ENCODE measurements around the gene CDR2. TPM values are rescaled to one million over a fixed set of nuclear protein-coding genes. Genes with fewer than 3 reads are reported as not detected.
A peak's percentile ranks its signal among the peaks of the same experiment; 100 is the strongest.

CDR2 gene
- total and polyA plus RNA-seq, 9 of the 15 experiments (the other 6 are each of a cell fraction or from before 2014, with no cell fraction given) = 4.6 to 30.3 (median 19.9) TPM

GRCh38 chr16:22316411-22316811, 58.0 kb downstream of the CDR2 start:
- Histone ChIP-seq H3K9me3 (replicated peaks; ENCODE audit: control insufficient read depth, insufficient read depth, low read depth, low read length) (no peaks in the 10 kb centered on the region), H3K4me3 (no peak overlapping the region), H4K20me1 (replicated peaks; ENCODE audit: control insufficient read depth, insufficient read depth, low read length) (peaks cover 16% of the 10 kb centered on the region; the same call in 1 of the 2 replicates), H3K4me2 (ENCODE audit: insufficient read depth, low read length) (no peak overlapping the region), H3K9me1 (ENCODE audit: control insufficient read depth, insufficient read depth, low read length) (no peaks in the 10 kb centered on the region), H3K27ac (ENCODE audit: extremely low read depth, low read depth, low read length) (no peak overlapping the region), H3K27me3 (ENCODE audit: control insufficient read depth in 2 of 2, insufficient read depth in 2 of 2, low read length in 2 of 2) (no peaks in the 10 kb centered on the region), H3K36me3 (ENCODE audit: control insufficient read depth, insufficient read depth, low read length) (peaks cover 95% of the 10 kb centered on the region), H3K9ac (ENCODE audit: insufficient read depth in 1 of 2, low read depth in 2 of 2, low read length in 2 of 2) (peak overlapping the region in 1 of 2 experiments; percentile 46; a peak in 1 of 4 replicates), H2AFZ (ENCODE audit: low read depth, low read length) (no peak overlapping the region), H3K4me1 (replicated peaks in 1 of 2; ENCODE audit: control insufficient read depth in 2 of 2, insufficient read depth in 2 of 2, low read length in 2 of 2) (peaks cover 3 to 14% of the 10 kb centered on the region in 2 experiments; a peak in 4 of 5 replicates), H3K79me2 (ENCODE audit: control insufficient read depth, insufficient read depth, low read length) (peaks cover 6% of the 10 kb centered on the region)
- no peak for FAIRE-seq
- ChIA-PET POLR2A (no interaction called here), CTCF (ENCODE audit: low intra/inter-chr PET ratio) (no interaction called here)
- in situ Hi-C loops (cut with MboI) = loop anchor here (10.0 kb wide), 1 partner anchor 1162 kb away; the partner anchor contains the start of genes DNAH3 and LDAF1
- BruUV-seq (replicated peaks) = no TSS peak
- DNase-seq (ENCODE audit: extremely low read depth in 1 of 4, low spot score in 3 of 4) = peak in 1 of 4 experiments; percentile 20
- WGBS (ENCODE audit: insufficient coverage, low coverage, missing lambda C conversion rate) = 88% methylated on average over 7 of the region's 9 CpGs
- ATAC-seq = no peak
- TF ChIP-seq RBFOX2 (IDR thresholded peaks at IDR 0.05; ENCODE audit: low read depth, low read length) = peak; percentile 41; the same call in 1 of the 2 replicates
- TF ChIP-seq IRF2 (CRISPR knock-in tag; IDR thresholded peaks at IDR 0.05) = no peak
- peak; percentile 31 for TF ChIP-seq POLR2G (IDR thresholded peaks at IDR 0.05; ENCODE audit: low read depth, low read length)
- intact Hi-C loops (cut with micrococcal nuclease) = no loop called here

- Histone ChIP-seq H3K36me3 (ENCODE audit: control insufficient read depth, insufficient read depth, low read length) (peaks cover 94% of the 10 kb centered on the region; the same call in 2 of the 3 replicates), H3K27ac (ENCODE audit: extremely low read depth, low read depth, low read length) (no peak overlapping the region), H4K20me1 (replicated peaks; ENCODE audit: control insufficient read depth, insufficient read depth, low read length) (peaks cover 11% of the 10 kb centered on the region; the same call in 1 of the 2 replicates), H3K27me3 (ENCODE audit: control insufficient read depth in 2 of 2, insufficient read depth in 2 of 2, low read length in 2 of 2) (no peaks in the 10 kb centered on the region), H3K4me3 (no peak overlapping the region), H3K9me1 (ENCODE audit: control insufficient read depth, insufficient read depth, low read length) (no peaks in the 10 kb centered on the region), H3K9ac (ENCODE audit: insufficient read depth in 1 of 2, low read depth in 2 of 2, low read length in 2 of 2) (no peak overlapping the region; a peak in 1 of 4 replicates), H3K4me1 (replicated peaks in 1 of 2; ENCODE audit: control insufficient read depth in 2 of 2, insufficient read depth in 2 of 2, low read length in 2 of 2) (peaks cover 3 to 14% of the 10 kb centered on the region in 2 experiments; a peak in 3 of 5 replicates), H3K79me2 (ENCODE audit: control insufficient read depth, insufficient read depth, low read length) (peaks cover 2% of the 10 kb centered on the region), H2AFZ (ENCODE audit: low read depth, low read length) (no peak overlapping the region), H3K9me3 (replicated peaks; ENCODE audit: control insufficient read depth, insufficient read depth, low read depth, low read length) (no peaks in the 10 kb centered on the region), H3K4me2 (ENCODE audit: insufficient read depth, low read length) (no peak overlapping the region)
- no TSS peak for BruUV-seq (replicated peaks)
- in situ Hi-C loops (cut with MboI) (loop anchor here (10.0 kb wide), 1 partner anchor 1161 kb away; the partner anchor contains the start of genes DNAH3 and LDAF1), intact Hi-C loops (cut with micrococcal nuclease) (no loop called here)
- no peak for ATAC-seq
- FAIRE-seq = no peak
- 100% methylated on average over 1 of the region's 1 CpG for WGBS (ENCODE audit: insufficient coverage, low coverage, missing lambda C conversion rate)
- ChIA-PET POLR2A (interaction anchor here (0.9 kb wide), 1 partner anchor 29 kb away, joined by 3 read pairs; no protein-coding TSS in a partner anchor), CTCF (ENCODE audit: low intra/inter-chr PET ratio) (no interaction called here)
- no peak for DNase-seq (ENCODE audit: extremely low read depth in 1 of 4, low spot score in 3 of 4)
- no peak for TF ChIP-seq ZNF589 (CRISPR knock-in tag; IDR thresholded peaks at IDR 0.05; ENCODE audit: low read depth)
- no peak for TF ChIP-seq C11orf30 (IDR thresholded peaks at IDR 0.05; ENCODE audit: low read depth)
- peak; percentile 88 for TF ChIP-seq ZFP36 (IDR thresholded peaks at IDR 0.05; ENCODE audit: low read depth, low read length, partially characterized antibody)
- no peak for TF ChIP-seq ILK (tag; IDR thresholded peaks at IDR 0.05; ENCODE audit: borderline replicate concordance, low read depth)
- TF ChIP-seq HDAC8 (tag; IDR thresholded peaks at IDR 0.05) = no peak
- peak; percentile 90 for TF ChIP-seq RBM25 (IDR thresholded peaks at IDR 0.05; ENCODE audit: low read depth, low read length, severe bottlenecking)
- no peak for TF ChIP-seq PREB (CRISPR knock-in tag; IDR thresholded peaks at IDR 0.05)
- TF ChIP-seq BHLHE40 (IDR thresholded peaks at IDR 0.05; ENCODE audit: low read length) = no peak
These were observed 58.4 kb downstream of the CDR2 start for GRCh38 chr16:22315979-22316378.
